ENCODE data around the gene KCNAB2.

Gene KCNAB2

DNA sequence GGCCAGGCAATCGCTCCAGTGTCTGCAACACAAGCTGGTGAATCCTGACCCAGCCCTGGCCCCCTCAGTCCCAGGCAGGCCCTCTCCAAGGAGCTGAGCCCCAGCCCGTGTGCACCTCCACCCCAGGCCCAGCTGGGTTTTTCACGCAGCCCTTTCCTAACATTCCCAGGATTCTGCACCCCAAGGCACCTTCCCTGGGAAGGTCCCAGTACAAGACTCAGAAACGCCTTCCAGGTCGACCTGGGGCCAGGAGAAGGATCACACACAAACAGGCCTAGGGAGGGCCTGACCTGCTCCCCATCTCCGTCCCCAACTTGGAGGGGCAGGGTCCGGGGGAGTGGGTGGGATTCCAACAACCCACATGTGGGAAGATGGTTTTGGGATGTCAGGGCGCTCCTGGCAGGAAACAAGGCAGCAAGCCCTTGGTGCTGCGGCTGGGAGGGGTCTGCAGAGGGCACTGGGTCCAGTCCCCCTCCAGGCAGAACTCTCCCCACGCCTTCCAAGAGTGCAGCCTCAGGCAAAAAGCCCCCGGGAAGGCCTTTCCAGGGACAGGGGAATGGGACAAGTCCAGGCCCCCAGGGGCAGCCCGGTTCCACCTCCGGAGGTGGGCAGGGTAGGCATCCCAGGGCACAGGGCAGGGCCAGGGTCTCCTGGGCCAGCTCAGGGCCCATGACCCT lies 58.3 kb downstream of the KCNAB2 start:
- TF ChIP-seq, protein P1, sequence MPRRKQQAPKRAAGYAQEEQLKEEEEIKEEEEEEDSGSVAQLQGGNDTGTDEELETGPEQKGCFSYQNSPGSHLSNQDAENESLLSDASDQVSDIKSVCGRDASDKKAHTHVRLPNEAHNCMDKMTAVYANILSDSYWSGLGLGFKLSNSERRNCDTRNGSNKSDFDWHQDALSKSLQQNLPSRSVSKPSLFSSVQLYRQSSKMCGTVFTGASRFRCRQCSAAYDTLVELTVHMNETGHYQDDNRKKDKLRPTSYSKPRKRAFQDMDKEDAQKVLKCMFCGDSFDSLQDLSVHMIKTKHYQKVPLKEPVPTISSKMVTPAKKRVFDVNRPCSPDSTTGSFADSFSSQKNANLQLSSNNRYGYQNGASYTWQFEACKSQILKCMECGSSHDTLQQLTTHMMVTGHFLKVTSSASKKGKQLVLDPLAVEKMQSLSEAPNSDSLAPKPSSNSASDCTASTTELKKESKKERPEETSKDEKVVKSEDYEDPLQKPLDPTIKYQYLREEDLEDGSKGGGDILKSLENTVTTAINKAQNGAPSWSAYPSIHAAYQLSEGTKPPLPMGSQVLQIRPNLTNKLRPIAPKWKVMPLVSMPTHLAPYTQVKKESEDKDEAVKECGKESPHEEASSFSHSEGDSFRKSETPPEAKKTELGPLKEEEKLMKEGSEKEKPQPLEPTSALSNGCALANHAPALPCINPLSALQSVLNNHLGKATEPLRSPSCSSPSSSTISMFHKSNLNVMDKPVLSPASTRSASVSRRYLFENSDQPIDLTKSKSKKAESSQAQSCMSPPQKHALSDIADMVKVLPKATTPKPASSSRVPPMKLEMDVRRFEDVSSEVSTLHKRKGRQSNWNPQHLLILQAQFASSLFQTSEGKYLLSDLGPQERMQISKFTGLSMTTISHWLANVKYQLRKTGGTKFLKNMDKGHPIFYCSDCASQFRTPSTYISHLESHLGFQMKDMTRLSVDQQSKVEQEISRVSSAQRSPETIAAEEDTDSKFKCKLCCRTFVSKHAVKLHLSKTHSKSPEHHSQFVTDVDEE (CRISPR knock-in tag; IDR thresholded peaks at IDR 0.05) = no peak
- no peak for TF ChIP-seq ESRRG (CRISPR knock-in tag; IDR thresholded peaks at IDR 0.05)
- no peak for TF ChIP-seq BACH2 (CRISPR knock-in tag; IDR thresholded peaks at IDR 0.05; ENCODE audit: borderline replicate concordance)
- no peak for TF ChIP-seq GLIS3 (CRISPR knock-in tag; IDR thresholded peaks at IDR 0.05)
- no peak for TF ChIP-seq ZFP30 (CRISPR knock-in tag; IDR thresholded peaks at IDR 0.05)
- TF ChIP-seq OSR1 (CRISPR knock-in tag; IDR thresholded peaks at IDR 0.05) = no peak
- no peak for TF ChIP-seq ARNTL (CRISPR knock-in tag; IDR thresholded peaks at IDR 0.05; ENCODE audit: borderline replicate concordance, low read depth)
- TF ChIP-seq TCF4 (CRISPR knock-in tag; IDR thresholded peaks at IDR 0.05; ENCODE audit: borderline replicate concordance) = no peak
- TF ChIP-seq, protein P2, sequence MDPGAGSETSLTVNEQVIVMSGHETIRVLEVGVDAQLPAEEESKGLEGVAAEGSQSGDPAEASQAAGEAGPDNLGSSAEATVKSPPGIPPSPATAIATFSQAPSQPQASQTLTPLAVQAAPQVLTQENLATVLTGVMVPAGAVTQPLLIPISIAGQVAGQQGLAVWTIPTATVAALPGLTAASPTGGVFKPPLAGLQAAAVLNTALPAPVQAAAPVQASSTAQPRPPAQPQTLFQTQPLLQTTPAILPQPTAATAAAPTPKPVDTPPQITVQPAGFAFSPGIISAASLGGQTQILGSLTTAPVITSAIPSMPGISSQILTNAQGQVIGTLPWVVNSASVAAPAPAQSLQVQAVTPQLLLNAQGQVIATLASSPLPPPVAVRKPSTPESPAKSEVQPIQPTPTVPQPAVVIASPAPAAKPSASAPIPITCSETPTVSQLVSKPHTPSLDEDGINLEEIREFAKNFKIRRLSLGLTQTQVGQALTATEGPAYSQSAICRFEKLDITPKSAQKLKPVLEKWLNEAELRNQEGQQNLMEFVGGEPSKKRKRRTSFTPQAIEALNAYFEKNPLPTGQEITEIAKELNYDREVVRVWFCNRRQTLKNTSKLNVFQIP (CRISPR knock-in tag; IDR thresholded peaks at IDR 0.05; ENCODE audit: borderline replicate concordance, low read depth) = no peak
- no peak for ATAC-seq

DNA sequence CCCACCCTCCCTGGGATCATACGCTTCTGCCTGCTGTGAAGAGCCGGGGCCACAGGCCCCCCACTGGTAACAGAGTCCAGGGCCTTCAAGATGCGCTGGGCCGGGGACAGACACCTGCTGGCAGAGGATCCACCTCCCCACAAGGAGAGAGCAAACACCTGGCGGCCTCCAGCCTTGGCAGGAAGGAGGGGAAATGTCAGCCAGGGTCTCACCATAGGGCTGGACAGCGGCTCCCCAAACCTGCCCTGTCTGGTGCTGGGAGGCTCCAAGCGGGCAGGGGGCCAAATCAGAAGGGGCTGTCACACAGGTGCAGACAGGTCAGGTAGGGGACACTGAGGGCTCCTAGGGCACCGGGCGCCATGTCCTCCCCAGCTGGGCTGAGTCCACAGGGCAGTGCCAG lies 58.9 kb downstream of the KCNAB2 start:
- ATAC-seq = no peak
- TF ChIP-seq ARNTL (CRISPR knock-in tag; IDR thresholded peaks at IDR 0.05; ENCODE audit: borderline replicate concordance, low read depth) = no peak

DNA sequence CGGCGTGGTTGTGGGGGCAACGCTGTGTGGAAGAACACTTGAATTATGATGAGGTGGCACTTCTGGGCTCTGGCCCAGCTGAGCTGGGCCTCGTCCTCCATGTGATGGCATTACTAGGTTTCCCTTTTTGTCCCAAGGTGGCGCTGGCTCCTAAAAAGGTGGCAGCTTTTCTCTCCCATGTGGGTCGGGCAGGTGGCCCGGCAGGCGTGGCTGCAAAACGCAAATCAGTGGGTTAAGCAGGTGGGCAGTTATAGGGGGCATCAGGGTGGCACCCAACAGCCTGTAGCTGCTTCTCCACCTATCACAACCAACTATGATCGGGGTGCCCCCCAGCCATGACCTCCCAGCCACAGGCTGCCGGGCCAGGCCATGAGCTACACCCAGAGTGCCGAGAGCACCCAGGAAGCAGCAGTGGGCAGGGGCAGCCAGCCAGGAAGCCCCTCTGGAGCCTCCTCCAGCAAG lies 59.6 kb downstream of the KCNAB2 start:
- ATAC-seq = no peak
- TF ChIP-seq BACH2 (CRISPR knock-in tag; IDR thresholded peaks at IDR 0.05; ENCODE audit: borderline replicate concordance) (no peak), GLIS3 (CRISPR knock-in tag; IDR thresholded peaks at IDR 0.05) (no peak)

DNA sequence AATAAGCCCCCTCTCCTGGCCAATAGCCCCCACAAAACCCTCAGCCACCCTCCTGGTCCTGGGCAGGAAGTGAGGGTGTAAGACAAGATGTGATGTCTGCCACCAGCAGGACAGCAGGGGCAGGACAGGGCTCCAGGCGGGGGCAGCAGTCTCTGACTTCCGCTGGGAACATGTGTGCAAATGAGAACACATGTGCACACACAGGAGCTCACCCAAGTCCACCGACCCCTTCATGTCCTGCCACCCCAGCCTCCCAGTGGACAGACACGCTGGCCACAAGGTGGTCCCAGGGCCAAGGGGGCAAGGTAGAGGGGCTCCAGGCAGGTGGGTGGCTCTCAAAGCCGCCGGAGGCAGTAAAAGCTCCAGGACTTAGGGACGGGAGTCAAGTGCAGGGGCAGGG lies 60.1 kb downstream of the KCNAB2 start:
- ATAC-seq = no peak
- TF ChIP-seq TOX (CRISPR knock-in tag; IDR thresholded peaks at IDR 0.05; ENCODE audit: borderline replicate concordance) = no peak
- TF ChIP-seq, protein P3, sequence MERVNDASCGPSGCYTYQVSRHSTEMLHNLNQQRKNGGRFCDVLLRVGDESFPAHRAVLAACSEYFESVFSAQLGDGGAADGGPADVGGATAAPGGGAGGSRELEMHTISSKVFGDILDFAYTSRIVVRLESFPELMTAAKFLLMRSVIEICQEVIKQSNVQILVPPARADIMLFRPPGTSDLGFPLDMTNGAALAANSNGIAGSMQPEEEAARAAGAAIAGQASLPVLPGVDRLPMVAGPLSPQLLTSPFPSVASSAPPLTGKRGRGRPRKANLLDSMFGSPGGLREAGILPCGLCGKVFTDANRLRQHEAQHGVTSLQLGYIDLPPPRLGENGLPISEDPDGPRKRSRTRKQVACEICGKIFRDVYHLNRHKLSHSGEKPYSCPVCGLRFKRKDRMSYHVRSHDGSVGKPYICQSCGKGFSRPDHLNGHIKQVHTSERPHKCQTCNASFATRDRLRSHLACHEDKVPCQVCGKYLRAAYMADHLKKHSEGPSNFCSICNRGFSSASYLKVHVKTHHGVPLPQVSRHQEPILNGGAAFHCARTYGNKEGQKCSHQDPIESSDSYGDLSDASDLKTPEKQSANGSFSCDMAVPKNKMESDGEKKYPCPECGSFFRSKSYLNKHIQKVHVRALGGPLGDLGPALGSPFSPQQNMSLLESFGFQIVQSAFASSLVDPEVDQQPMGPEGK (CRISPR knock-in tag; IDR thresholded peaks at IDR 0.05; ENCODE audit: borderline replicate concordance) = no peak
- no peak for TF ChIP-seq OSR1 (CRISPR knock-in tag; IDR thresholded peaks at IDR 0.05)
- TF ChIP-seq BACH2 (CRISPR knock-in tag; IDR thresholded peaks at IDR 0.05; ENCODE audit: borderline replicate concordance) = no peak
- TF ChIP-seq PPARA (CRISPR knock-in tag; IDR thresholded peaks at IDR 0.05; ENCODE audit: borderline replicate concordance) = no peak
- no peak for TF ChIP-seq ZFP30 (CRISPR knock-in tag; IDR thresholded peaks at IDR 0.05)
- TF ChIP-seq, protein P2 (CRISPR knock-in tag; IDR thresholded peaks at IDR 0.05; ENCODE audit: borderline replicate concordance, low read depth) = no peak
- no peak for TF ChIP-seq ZNF565 (CRISPR knock-in tag; conservative IDR thresholded peaks at IDR 0.05; ENCODE audit: low read depth)
- TF ChIP-seq GLIS3 (CRISPR knock-in tag; IDR thresholded peaks at IDR 0.05) = no peak
- TF ChIP-seq TCF4 (CRISPR knock-in tag; IDR thresholded peaks at IDR 0.05; ENCODE audit: borderline replicate concordance) = no peak
- TF ChIP-seq, protein P1 (CRISPR knock-in tag; IDR thresholded peaks at IDR 0.05) = no peak
- TF ChIP-seq ISL1 (CRISPR knock-in tag; IDR thresholded peaks at IDR 0.05) = no peak
- no peak for TF ChIP-seq ZFP3 (CRISPR knock-in tag; IDR thresholded peaks at IDR 0.05)
- TF ChIP-seq, protein P4, sequence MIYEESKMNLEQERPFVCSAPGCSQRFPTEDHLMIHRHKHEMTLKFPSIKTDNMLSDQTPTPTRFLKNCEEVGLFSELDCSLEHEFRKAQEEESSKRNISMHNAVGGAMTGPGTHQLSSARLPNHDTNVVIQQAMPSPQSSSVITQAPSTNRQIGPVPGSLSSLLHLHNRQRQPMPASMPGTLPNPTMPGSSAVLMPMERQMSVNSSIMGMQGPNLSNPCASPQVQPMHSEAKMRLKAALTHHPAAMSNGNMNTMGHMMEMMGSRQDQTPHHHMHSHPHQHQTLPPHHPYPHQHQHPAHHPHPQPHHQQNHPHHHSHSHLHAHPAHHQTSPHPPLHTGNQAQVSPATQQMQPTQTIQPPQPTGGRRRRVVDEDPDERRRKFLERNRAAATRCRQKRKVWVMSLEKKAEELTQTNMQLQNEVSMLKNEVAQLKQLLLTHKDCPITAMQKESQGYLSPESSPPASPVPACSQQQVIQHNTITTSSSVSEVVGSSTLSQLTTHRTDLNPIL (CRISPR knock-in tag; IDR thresholded peaks at IDR 0.05; ENCODE audit: low read depth) = no peak
- no peak for TF ChIP-seq SNAI2 (CRISPR knock-in tag; IDR thresholded peaks at IDR 0.05)
- no peak for TF ChIP-seq RARB (CRISPR knock-in tag; IDR thresholded peaks at IDR 0.05)

Data from SK-N-SH treated with all-trans-retinoic acid at 6 μM for 48 hours (cell line).